ENCODE data around the gene PPIL3. TPM values are rescaled to one million over a fixed set of nuclear protein-coding genes. Genes with fewer than 3 reads are reported as not detected.

PPIL3 gene
- total RNA-seq, 4 donors from 2014 or later, result 0.59 to 76.8 (median 27.5) TPM

DNA sequence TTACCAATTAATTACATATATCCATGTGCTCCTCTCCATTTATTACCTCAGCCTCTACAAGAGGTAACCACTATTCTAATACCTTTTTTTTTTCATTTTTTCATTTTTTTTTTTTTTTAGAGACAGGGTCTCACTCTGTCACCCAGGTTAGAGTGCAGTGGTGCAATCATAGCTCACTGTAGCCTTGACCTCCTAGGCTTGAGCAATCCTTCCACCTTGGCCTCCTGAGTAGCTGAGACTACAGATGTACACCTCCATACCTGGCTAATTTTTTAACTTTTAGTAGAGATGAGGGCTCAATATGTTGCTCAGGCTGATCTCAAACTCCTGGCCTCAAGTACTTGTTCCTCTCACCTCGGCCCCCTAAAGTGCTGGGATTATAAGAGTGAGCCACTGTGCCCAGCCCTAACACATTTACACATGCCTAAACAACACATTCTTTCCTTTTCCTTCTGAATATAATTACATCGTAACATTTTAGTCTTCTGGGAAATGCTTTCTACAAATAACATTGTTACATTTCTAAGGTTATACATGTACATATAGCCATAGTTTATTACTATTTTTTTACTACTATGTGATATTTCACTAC is 10.5 kb downstream of the PPIL3 start:
- no peak for DNase-seq
- H3K27me3 ChIP-seq, result no peaks in the 10 kb centered on the region
- H3K4me3 ChIP-seq, result no peak overlapping the region
- H3K36me3 ChIP-seq, result no peaks in the 10 kb centered on the region
- intact Hi-C loops (cut with DNase I; ENCODE audit: low total_unique reads), result no loop called here
- TF ChIP-seq, protein P1, sequence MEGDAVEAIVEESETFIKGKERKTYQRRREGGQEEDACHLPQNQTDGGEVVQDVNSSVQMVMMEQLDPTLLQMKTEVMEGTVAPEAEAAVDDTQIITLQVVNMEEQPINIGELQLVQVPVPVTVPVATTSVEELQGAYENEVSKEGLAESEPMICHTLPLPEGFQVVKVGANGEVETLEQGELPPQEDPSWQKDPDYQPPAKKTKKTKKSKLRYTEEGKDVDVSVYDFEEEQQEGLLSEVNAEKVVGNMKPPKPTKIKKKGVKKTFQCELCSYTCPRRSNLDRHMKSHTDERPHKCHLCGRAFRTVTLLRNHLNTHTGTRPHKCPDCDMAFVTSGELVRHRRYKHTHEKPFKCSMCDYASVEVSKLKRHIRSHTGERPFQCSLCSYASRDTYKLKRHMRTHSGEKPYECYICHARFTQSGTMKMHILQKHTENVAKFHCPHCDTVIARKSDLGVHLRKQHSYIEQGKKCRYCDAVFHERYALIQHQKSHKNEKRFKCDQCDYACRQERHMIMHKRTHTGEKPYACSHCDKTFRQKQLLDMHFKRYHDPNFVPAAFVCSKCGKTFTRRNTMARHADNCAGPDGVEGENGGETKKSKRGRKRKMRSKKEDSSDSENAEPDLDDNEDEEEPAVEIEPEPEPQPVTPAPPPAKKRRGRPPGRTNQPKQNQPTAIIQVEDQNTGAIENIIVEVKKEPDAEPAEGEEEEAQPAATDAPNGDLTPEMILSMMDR (IDR thresholded peaks at IDR 0.05), result no peak
- TF ChIP-seq POLR2A (IDR thresholded peaks at IDR 0.05), result no peak
- H3K27ac ChIP-seq, result no peak overlapping the region
- H3K4me1 ChIP-seq, result no peaks in the 10 kb centered on the region
- no peaks in the 10 kb centered on the region for H3K9me3 ChIP-seq

DNA sequence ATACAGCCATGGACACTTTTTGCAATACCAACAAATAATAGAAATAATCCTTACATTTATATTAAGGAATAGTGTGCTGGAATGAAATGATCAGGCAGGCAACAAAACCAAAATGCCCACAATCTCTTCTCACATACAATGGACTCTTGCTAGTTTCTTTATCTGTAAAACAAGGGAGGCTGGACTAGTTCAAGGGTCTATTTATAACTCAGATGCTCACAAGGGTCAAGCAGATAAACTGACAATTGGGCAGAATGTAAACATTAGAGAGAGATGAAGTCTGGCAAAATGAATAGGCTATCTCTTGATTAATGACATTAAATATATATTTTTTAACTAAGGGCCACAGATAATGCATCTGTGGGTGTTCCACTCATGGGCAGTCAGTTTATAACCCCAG is 11.4 kb downstream of the PPIL3 start:
- Histone ChIP-seq H3K36me3 (no peaks in the 10 kb centered on the region), H3K27me3 (no peaks in the 10 kb centered on the region)
- TF ChIP-seq POLR2A (IDR thresholded peaks at IDR 0.05), result no peak
- TF ChIP-seq, protein P1 (IDR thresholded peaks at IDR 0.05), result no peak

GRCh38 chr2:200873560-200873959 is 15.3 kb downstream of the PPIL3 start:
- no peaks in the 10 kb centered on the region for H3K9me3 ChIP-seq
- TF ChIP-seq, protein P1 (IDR thresholded peaks at IDR 0.05), result no peak
- TF ChIP-seq POLR2A (IDR thresholded peaks at IDR 0.05), result no peak
- no peaks in the 10 kb centered on the region for H3K36me3 ChIP-seq
- H3K4me1 ChIP-seq, result no peaks in the 10 kb centered on the region
- no peak for DNase-seq
- H3K27ac ChIP-seq, result no peak overlapping the region
- no peak overlapping the region for H3K4me3 ChIP-seq
- intact Hi-C loops (cut with DNase I; ENCODE audit: low total_unique reads), result no loop called here
- no peaks in the 10 kb centered on the region for H3K27me3 ChIP-seq

More for the DNA sequence above, 11.4 kb downstream of the PPIL3 start:
- no peak for DNase-seq
- intact Hi-C loops (cut with DNase I; ENCODE audit: low total_unique reads), result no loop called here
- Histone ChIP-seq H3K27ac (no peak overlapping the region), H3K4me3 (no peak overlapping the region), H3K4me1 (no peaks in the 10 kb centered on the region), H3K9me3 (no peaks in the 10 kb centered on the region)

DNA sequence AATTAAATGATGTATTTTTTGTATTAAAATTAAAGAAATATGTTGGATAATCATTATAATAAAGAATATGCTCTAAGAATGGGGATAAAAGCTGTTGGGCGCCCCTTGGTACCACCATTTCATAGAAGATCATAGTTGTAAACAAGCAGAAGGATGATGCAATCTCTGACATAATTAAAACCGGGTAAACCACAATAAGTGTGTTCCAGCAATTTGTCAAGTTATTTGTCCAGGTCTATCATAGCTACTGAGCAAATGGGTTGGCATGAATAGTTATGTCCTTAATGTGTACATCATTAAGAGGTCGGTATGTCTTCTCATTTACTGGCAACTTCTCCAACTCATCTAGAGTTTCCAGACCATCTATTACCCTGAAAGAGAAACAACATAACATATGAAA is 17.7 kb downstream of the PPIL3 start:
- no peak for TF ChIP-seq POLR2A (IDR thresholded peaks at IDR 0.05)
- TF ChIP-seq, protein P1 (IDR thresholded peaks at IDR 0.05), result no peak
- Histone ChIP-seq H3K36me3 (no peaks in the 10 kb centered on the region), H3K27me3 (no peaks in the 10 kb centered on the region), H3K4me1 (no peaks in the 10 kb centered on the region), H3K9me3 (no peaks in the 10 kb centered on the region), H3K4me3 (no peak overlapping the region), H3K27ac (no peak overlapping the region)
- intact Hi-C loops (cut with DNase I; ENCODE audit: low total_unique reads), result no loop called here
- DNase-seq, result no peak

- Histone ChIP-seq H3K9me3 (no peaks in the 10 kb centered on the region), H3K27ac (no peak overlapping the region), H3K4me3 (no peak overlapping the region), H3K4me1 (no peaks in the 10 kb centered on the region), H3K27me3 (no peaks in the 10 kb centered on the region), H3K36me3 (no peaks in the 10 kb centered on the region)
- TF ChIP-seq POLR2A (IDR thresholded peaks at IDR 0.05), result no peak
- TF ChIP-seq, protein P1 (IDR thresholded peaks at IDR 0.05), result no peak
- no peak for DNase-seq
- intact Hi-C loops (cut with DNase I; ENCODE audit: low total_unique reads), result no loop called here
These were observed 19.9 kb downstream of the PPIL3 start for GRCh38 chr2:200869014-200869413.

Measured in uterus (tissue), 4 donors.